Pulmonary artery endothelial cell (primary cell): ENCODE measurements around the gene CDR2. TPM values are rescaled to one million over a fixed set of nuclear protein-coding genes. Genes with fewer than 3 reads are reported as not detected.
"Not testable (repeated sequence)": the region's sequence is repeated elsewhere in the genome, so short reads cannot be mapped to it uniquely, and the experiment has no call there.

Experiments
- DNase-seq: peaks from one replicate; pipeline ENCODE4 v3.0.0-alpha.2; 2011; ENCODE audit warnings: low read depth, low spot score
- total RNA-seq: library from RNA; depleted of rRNA; stranded (reverse); fragments of >200 nt; gene quantifications from 2 replicates; pipeline ENCODE4 v1.2.3, GENCODE V29; 2014

Gene CDR2
- total RNA-seq, 1 donor from 2014 or later: 42.9 TPM

GRCh38 chr16:22375963-22376640 is 1.7 kb upstream of the CDR2 start:
- DNase-seq: no peak

GRCh38 chr16:22375117-22375962 is 921 bp upstream of the CDR2 start:
- DNase-seq: no peak

- DNase-seq: no peak
Observed at GRCh38 chr16:22373662-22374310, 633 bp downstream of the CDR2 start.

GRCh38 chr16:22372882-22373661 is 1.3 kb downstream of the CDR2 start:
- DNase-seq: no peak

- no peak for DNase-seq
Observed at GRCh38 chr16:22370038-22370820, 4.2 kb downstream of the CDR2 start.

- DNase-seq: peak; percentile 64
Observed at GRCh38 chr16:22369221-22369811, 5.1 kb downstream of the CDR2 start.

- not testable (repeated sequence) for DNase-seq
Observed at GRCh38 chr16:22368200-22368826, 6.1 kb downstream of the CDR2 start.

GRCh38 chr16:22366889-22367288 is 7.5 kb downstream of the CDR2 start:
- no peak for DNase-seq

GRCh38 chr16:22366371-22366770 is 8.0 kb downstream of the CDR2 start:
- no peak for DNase-seq

GRCh38 chr16:22364241-22364640 is 10.2 kb downstream of the CDR2 start:
- no peak for DNase-seq

- no peak for DNase-seq
Observed at GRCh38 chr16:22360963-22361659, 13.3 kb downstream of the CDR2 start.

GRCh38 chr16:22359679-22360078 is 14.7 kb downstream of the CDR2 start:
- no peak for DNase-seq

- no peak for DNase-seq
Observed at GRCh38 chr16:22358000-22358399, 16.4 kb downstream of the CDR2 start.

- no peak for DNase-seq
Observed at GRCh38 chr16:22357635-22357971, 16.8 kb downstream of the CDR2 start.

GRCh38 chr16:22356930-22357634 is 17.3 kb downstream of the CDR2 start:
- DNase-seq: no peak

- no peak for DNase-seq
Observed at GRCh38 chr16:22355487-22355908, 18.9 kb downstream of the CDR2 start.

- no peak for DNase-seq
Observed at GRCh38 chr16:22353933-22354541, 20.4 kb downstream of the CDR2 start.
